DND-41 (cell line): ENCODE measurements around the gene TFCP2L1.

ENCODE experiments used
- ATAC-seq: fragments of 200-7000 bp; cut with Tn5 transposase; 3 replicates; pipeline ENCODE4 v1.9.1; 2021; ENCODE audit warnings: low read depth; ENCODE audit not compliant: insufficient read depth
- DNase-seq: peaks from one replicate; pipeline ENCODE4 v3.0.0-alpha.2; 2020
- H2AFZ ChIP-seq: 2 replicates; pipeline ENCODE4 v1.6.0; 2012; ENCODE audit warnings: low read depth, low read length
- H3K27ac ChIP-seq: 2 replicates; pipeline ENCODE4 v1.5.1; 2012; ENCODE audit warnings: low read length, inconsistent platforms
- H3K27me3 ChIP-seq: fragments of 200-600 bp; sonication (generic); 2 replicates; pipeline ENCODE4 v1.6.0; 2012; ENCODE audit warnings: low read length, mild to moderate bottlenecking, inconsistent platforms; ENCODE audit not compliant: insufficient read depth, poor library complexity
- H3K36me3 ChIP-seq: 2 replicates; pipeline ENCODE4 v1.5.1; 2012; ENCODE audit warnings: low read length, inconsistent platforms; ENCODE audit not compliant: insufficient read depth
- H3K4me1 ChIP-seq: 2 replicates; pipeline ENCODE4 v1.5.1; 2012; ENCODE audit warnings: mild to moderate bottlenecking, low read length; ENCODE audit not compliant: insufficient read depth
- H3K4me2 ChIP-seq: 2 replicates; pipeline ENCODE4 v1.6.0; 2012; ENCODE audit warnings: mild to moderate bottlenecking, moderate library complexity, low read length, inconsistent platforms; ENCODE audit not compliant: insufficient read depth
- H3K4me3 ChIP-seq, 2 experiments: fragments of 200-600 bp in 1 of 2; shearing (Covaris generic) in 1 of 2; 2 replicates each; pipeline ENCODE4 v1.5.1; 2012 to 2016; ENCODE audit warnings: inconsistent platforms in 2 of 2, low read length in 2 of 2, mild to moderate bottlenecking in 2 of 2, low read depth in 1 of 2, moderate library complexity in 1 of 2
- H3K79me2 ChIP-seq: 2 replicates; pipeline ENCODE4 v1.6.0; 2012; ENCODE audit warnings: low read length, inconsistent platforms; ENCODE audit not compliant: insufficient read depth
- H3K9ac ChIP-seq: 2 replicates; pipeline ENCODE4 v1.6.0; 2012; ENCODE audit warnings: low read depth, mild to moderate bottlenecking, inconsistent platforms, low read length, moderate library complexity
- H3K9me3 ChIP-seq: 2 replicates; pipeline ENCODE4 v1.5.1; 2012; ENCODE audit warnings: low read length, moderate library complexity, mild to moderate bottlenecking, inconsistent platforms; ENCODE audit not compliant: insufficient read depth, severe bottlenecking
- H4K20me1 ChIP-seq: 2 replicates; pipeline ENCODE4 v1.6.0; 2012; ENCODE audit warnings: low read length; ENCODE audit not compliant: insufficient read depth
- CTCF ChIP-seq: IDR thresholded peaks from 2 replicates; pipeline ENCODE4 v1.5.1; 2012; ENCODE audit warnings: borderline replicate concordance, low read length, moderate library complexity, mild to moderate bottlenecking; ENCODE audit not compliant: poor library complexity, severe bottlenecking; ENCODE audit errors: extremely low read depth
- EZH2 ChIP-seq: IDR thresholded peaks from 3 replicates; pipeline ENCODE4 v1.6.1; 2012; ENCODE audit warnings: borderline replicate concordance, low read depth, mild to moderate bottlenecking, moderate library complexity, low read length, inconsistent platforms; ENCODE audit not compliant: severe bottlenecking

Gene TFCP2L1

GRCh38 chr2:121193185-121193584 is 91.8 kb downstream of the TFCP2L1 start:
- ATAC-seq (no peak), DNase-seq (no peak)
- H3K27me3 ChIP-seq: no peaks in the 10 kb centered on the region
- no peak overlapping the region for H3K9ac ChIP-seq
- no peaks in the 10 kb centered on the region for H3K36me3 ChIP-seq
- H3K4me3 ChIP-seq: no peak overlapping the region
- no peaks in the 10 kb centered on the region for H4K20me1 ChIP-seq
- no peaks in the 10 kb centered on the region for H3K79me2 ChIP-seq
- H3K4me2 ChIP-seq: no peak overlapping the region
- no peak overlapping the region for H3K27ac ChIP-seq
- H3K4me1 ChIP-seq: peaks cover 8% of the 10 kb centered on the region
- no peak overlapping the region for H2AFZ ChIP-seq
- TF ChIP-seq CTCF (no peak), EZH2 (no peak)
- no peaks in the 10 kb centered on the region for H3K9me3 ChIP-seq

GRCh38 chr2:121192576-121192975 is 92.4 kb downstream of the TFCP2L1 start:
- Histone ChIP-seq H3K36me3 (no peaks in the 10 kb centered on the region), H3K79me2 (no peaks in the 10 kb centered on the region), H4K20me1 (no peaks in the 10 kb centered on the region), H3K9ac (no peak overlapping the region), H3K27ac (no peak overlapping the region), H3K4me3 (no peak overlapping the region), H3K4me2 (no peak overlapping the region), H3K9me3 (no peaks in the 10 kb centered on the region), H2AFZ (no peak overlapping the region), H3K4me1 (peaks cover 8% of the 10 kb centered on the region), H3K27me3 (no peaks in the 10 kb centered on the region)
- DNase-seq (no peak), ATAC-seq (no peak)
- TF ChIP-seq CTCF (no peak), EZH2 (no peak)

- no peak overlapping the region for H2AFZ ChIP-seq
- peaks cover 8% of the 10 kb centered on the region for H3K4me1 ChIP-seq
- H3K9me3 ChIP-seq: no peaks in the 10 kb centered on the region
- no peaks in the 10 kb centered on the region for H3K79me2 ChIP-seq
- ATAC-seq: no peak
- TF ChIP-seq EZH2: no peak
- no peak for TF ChIP-seq CTCF
- no peaks in the 10 kb centered on the region for H4K20me1 ChIP-seq
- no peak overlapping the region for H3K27ac ChIP-seq
- H3K4me3 ChIP-seq: no peak overlapping the region
- no peaks in the 10 kb centered on the region for H3K27me3 ChIP-seq
- H3K9ac ChIP-seq: no peak overlapping the region
- H3K4me2 ChIP-seq: no peak overlapping the region
- no peak for DNase-seq
- H3K36me3 ChIP-seq: no peaks in the 10 kb centered on the region
Observed at GRCh38 chr2:121191191-121192170, 93.5 kb downstream of the TFCP2L1 start.
